Activated CD4-positive, CD25-positive, alpha-beta regulatory T cell treated with anti-CD3 and anti-CD28 coated beads, Interleukin-2, amount 50 U/mL, for 24 hours (primary cell): Measurements from ENCODE around the gene PSORS1C1.
A peak's percentile ranks its signal among the peaks of the same experiment; 100 is the strongest.
"Not testable (repeated sequence)": the region's sequence is repeated elsewhere in the genome, so short reads cannot be mapped to it uniquely, and the experiment has no call there.

Experiments
- ATAC-seq, 2 donors: fragments of 150-1000 bp; cut with Tn5 transposase; one replicate each; pipeline ENCODE4 v1.10.0; 2021; ENCODE audit warnings: mild to moderate bottlenecking in 1 of 2, moderate library complexity in 1 of 2

PSORS1C1 gene

GRCh38 chr6:31158863-31159855 is 44.6 kb downstream of the PSORS1C1 start:
- no peak for ATAC-seq

- ATAC-seq: no peak
Observed at GRCh38 chr6:31161216-31162126, 46.9 kb downstream of the PSORS1C1 start.

GRCh38 chr6:31162463-31163165 is 48.0 kb downstream of the PSORS1C1 start:
- ATAC-seq: no peak

GRCh38 chr6:31163922-31164321 is 49.3 kb downstream of the PSORS1C1 start:
- ATAC-seq: no peak

GRCh38 chr6:31164475-31165063 is 50.0 kb downstream of the PSORS1C1 start:
- not testable (repeated sequence) for ATAC-seq

GRCh38 chr6:31165064-31165832 is 50.6 kb downstream of the PSORS1C1 start:
- peak; percentile 45 to 78 for ATAC-seq

- no peak for ATAC-seq
Observed at GRCh38 chr6:31165986-31166385, 51.4 kb downstream of the PSORS1C1 start.

GRCh38 chr6:31168606-31169005 is 54.0 kb downstream of the PSORS1C1 start:
- no peak for ATAC-seq

GRCh38 chr6:31169123-31169857 is 54.7 kb downstream of the PSORS1C1 start:
- ATAC-seq: no peak

- not testable (repeated sequence) for ATAC-seq
Observed at GRCh38 chr6:31169858-31170599, 55.4 kb downstream of the PSORS1C1 start.

GRCh38 chr6:31170600-31170881 is 55.9 kb downstream of the PSORS1C1 start, which contains the start of gene POU5F1:
TSS of gene POU5F1 (minus strand) at chr6:31170682. CDS start at chr6:31170620, 62 bp downstream.
- ATAC-seq: no peak

GRCh38 chr6:31170987-31171671 is 56.5 kb downstream of the PSORS1C1 start:
- no peak for ATAC-seq

- ATAC-seq: no peak
Observed at GRCh38 chr6:31171931-31172905, 57.6 kb downstream of the PSORS1C1 start.

GRCh38 chr6:31172973-31173384 is 58.4 kb downstream of the PSORS1C1 start:
- no peak for ATAC-seq

GRCh38 chr6:31173406-31173805 is 58.8 kb downstream of the PSORS1C1 start:
- no peak for ATAC-seq

GRCh38 chr6:31174378-31174777 is 59.8 kb downstream of the PSORS1C1 start:
- no peak for ATAC-seq

GRCh38 chr6:31175971-31176370 is 61.4 kb downstream of the PSORS1C1 start:
- no peak for ATAC-seq
